SJCRH30 (cell line): ENCODE measurements around the gene RIMBP2. TPM values are rescaled to one million over a fixed set of nuclear protein-coding genes. Genes with fewer than 3 reads are reported as not detected.

ENCODE experiments used
- DNase-seq, 2 experiments: peaks; one replicate each; pipeline ENCODE4 v3.0.0-alpha.2; 2015 to 2020
- H3K27ac ChIP-seq: fragments of 250-450 bp; sonication (Bioruptor Pico); 2 replicates; pipeline ENCODE4 v1.5.1; 2020; ENCODE audit warnings: mild to moderate bottlenecking, moderate library complexity
- H3K27me3 ChIP-seq: fragments of 250-450 bp; sonication (Bioruptor Pico); 2 replicates; pipeline ENCODE4 v1.5.1; 2020; ENCODE audit warnings: mild to moderate bottlenecking, moderate library complexity
- H3K36me3 ChIP-seq: fragments of 250-450 bp; sonication (Bioruptor Pico); 2 replicates; pipeline ENCODE4 v1.5.1; 2020; ENCODE audit warnings: mild to moderate bottlenecking, moderate library complexity
- H3K4me1 ChIP-seq: fragments of 250-450 bp; sonication (Bioruptor Pico); 2 replicates; pipeline ENCODE4 v1.5.1; 2020; ENCODE audit warnings: mild to moderate bottlenecking, moderate library complexity
- H3K4me3 ChIP-seq: fragments of 250-450 bp; sonication (Bioruptor Pico); 2 replicates; pipeline ENCODE4 v1.5.1; 2020; ENCODE audit warnings: mild to moderate bottlenecking, moderate library complexity
- H3K9me3 ChIP-seq: fragments of 250-450 bp; sonication (Bioruptor Pico); replicated peaks from 2 replicates; pipeline ENCODE4 v1.5.1; 2020; ENCODE audit warnings: mild to moderate bottlenecking, moderate library complexity
- total RNA-seq: library from RNA; depleted of rRNA; stranded (reverse); fragments of >200 nt; shearing (Covaris generic); gene quantifications from 2 replicates; pipeline ENCODE4 v1.2.3, GENCODE V29; 2014

The RIMBP2 gene
- total RNA-seq, 1 experiment from 2014 or later = not detected

DNA sequence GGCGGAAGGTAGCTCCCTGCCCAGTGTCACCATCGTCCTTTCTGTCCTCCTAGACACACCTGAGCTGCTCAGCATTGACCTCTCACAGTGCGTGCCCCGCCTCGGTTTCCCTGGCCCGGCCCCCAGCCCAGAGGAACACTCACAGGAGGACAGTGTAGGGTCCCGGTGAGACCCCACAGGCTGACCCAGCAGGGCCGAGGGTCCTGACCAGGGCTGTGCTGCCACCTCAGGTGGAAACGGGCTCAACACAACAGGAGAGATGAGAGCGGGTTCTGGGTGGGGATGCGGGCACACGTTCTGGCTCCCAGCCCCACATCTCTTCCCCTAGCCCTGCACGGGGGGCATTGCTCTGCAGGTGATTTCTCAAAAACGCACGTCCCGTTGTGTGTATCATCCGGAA, 280.3 kb downstream of the RIMBP2 start:
- Histone ChIP-seq H3K36me3 (no peaks in the 10 kb centered on the region), H3K9me3 (no peaks in the 10 kb centered on the region), H3K4me3 (no peak overlapping the region), H3K27me3 (no peaks in the 10 kb centered on the region), H3K27ac (no peak overlapping the region), H3K4me1 (no peaks in the 10 kb centered on the region)
- DNase-seq = no peak

DNA sequence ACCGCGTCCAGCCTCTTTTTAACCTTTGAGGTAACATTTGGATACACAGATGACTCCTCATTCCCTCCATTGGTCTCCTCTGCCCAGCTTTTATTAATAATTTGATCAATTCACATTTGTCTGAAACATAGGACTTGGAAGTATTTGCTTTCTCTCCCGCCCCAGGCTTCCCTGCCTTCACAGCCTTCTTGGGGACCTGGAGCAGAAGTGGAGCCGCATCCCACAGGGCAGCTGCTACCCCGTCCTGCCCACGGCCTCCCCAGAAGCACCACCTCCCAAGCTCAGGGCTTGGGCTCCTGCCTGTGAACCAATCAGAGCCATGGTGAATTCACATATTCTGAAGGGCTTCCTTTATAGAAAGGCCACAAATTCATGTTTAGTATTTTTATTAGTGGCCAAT, 280.8 kb downstream of the RIMBP2 start:
- Histone ChIP-seq H3K9me3 (no peaks in the 10 kb centered on the region), H3K4me3 (no peak overlapping the region), H3K36me3 (no peaks in the 10 kb centered on the region), H3K4me1 (no peaks in the 10 kb centered on the region), H3K27me3 (no peaks in the 10 kb centered on the region), H3K27ac (no peak overlapping the region)
- no peak for DNase-seq

DNA sequence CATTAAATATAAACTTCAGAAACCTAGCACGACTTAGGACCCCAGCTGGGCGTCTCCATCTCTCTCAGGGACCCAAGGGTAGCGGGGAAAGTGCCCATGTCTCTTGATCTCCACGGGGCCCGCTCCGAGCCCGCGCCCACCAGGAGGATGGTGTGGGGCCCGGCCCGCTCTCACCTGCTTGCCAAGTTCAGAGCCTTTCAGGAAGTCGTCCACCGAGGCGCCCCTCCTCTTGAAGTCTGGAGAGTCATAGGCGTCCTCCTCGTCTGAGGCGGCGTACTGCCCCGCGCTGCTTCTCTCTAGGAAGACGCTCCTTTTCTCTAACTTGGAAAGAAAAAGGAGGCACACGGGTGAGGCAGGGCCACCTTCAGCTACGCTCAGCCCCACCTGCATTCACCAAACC, 281.5 kb downstream of the RIMBP2 start:
- DNase-seq = no peak
- no peak overlapping the region for H3K4me3 ChIP-seq
- no peaks in the 10 kb centered on the region for H3K9me3 ChIP-seq
- H3K27ac ChIP-seq = no peak overlapping the region
- H3K27me3 ChIP-seq = no peaks in the 10 kb centered on the region
- no peaks in the 10 kb centered on the region for H3K36me3 ChIP-seq
- no peaks in the 10 kb centered on the region for H3K4me1 ChIP-seq

DNA sequence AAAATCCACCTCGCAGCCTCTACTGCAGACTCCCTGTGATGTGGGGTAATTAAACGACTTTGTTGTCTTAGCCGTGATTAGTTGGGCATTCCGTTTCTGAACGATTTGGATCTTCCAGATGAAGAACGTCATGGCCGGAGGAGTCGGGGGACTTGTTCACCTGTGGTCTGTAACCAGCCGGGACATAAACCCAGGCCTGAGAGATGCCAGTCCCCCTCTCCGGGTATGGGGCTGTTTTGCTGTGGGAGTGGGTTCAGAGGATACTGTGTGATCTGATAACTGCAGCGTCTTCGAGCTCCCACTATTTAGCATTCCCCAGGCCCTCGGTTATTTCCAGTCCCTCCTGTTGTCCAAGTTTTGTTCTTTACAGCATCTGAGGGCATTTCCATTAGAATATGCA, 282.3 kb downstream of the RIMBP2 start:
- H3K4me1 ChIP-seq = no peaks in the 10 kb centered on the region
- H3K36me3 ChIP-seq = no peaks in the 10 kb centered on the region
- H3K27me3 ChIP-seq = no peaks in the 10 kb centered on the region
- H3K27ac ChIP-seq = no peak overlapping the region
- no peak overlapping the region for H3K4me3 ChIP-seq
- DNase-seq = no peak
- no peaks in the 10 kb centered on the region for H3K9me3 ChIP-seq

DNA sequence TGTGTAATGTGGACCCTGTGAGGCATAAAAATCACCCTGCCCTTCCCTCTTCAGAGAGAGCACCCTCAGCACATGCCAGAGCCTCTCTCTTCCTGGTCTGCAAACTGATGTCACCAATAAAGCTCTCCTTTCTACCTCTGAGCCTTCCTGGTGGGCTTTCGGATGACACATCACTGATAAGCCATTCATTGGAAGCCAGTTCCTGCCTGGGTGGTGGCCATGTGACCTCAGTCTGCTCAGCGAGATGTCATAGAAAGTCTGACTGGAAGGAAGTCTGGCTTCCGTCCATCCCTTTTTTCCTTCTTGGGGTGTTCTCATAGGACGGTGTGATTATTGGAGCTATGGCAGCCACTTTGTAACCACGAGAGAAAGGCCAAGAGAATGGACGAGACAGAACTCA, 282.7 kb downstream of the RIMBP2 start:
- Histone ChIP-seq H3K27me3 (no peaks in the 10 kb centered on the region), H3K9me3 (no peaks in the 10 kb centered on the region), H3K4me3 (no peak overlapping the region), H3K4me1 (no peaks in the 10 kb centered on the region), H3K27ac (no peak overlapping the region), H3K36me3 (no peaks in the 10 kb centered on the region)
- no peak for DNase-seq

DNA sequence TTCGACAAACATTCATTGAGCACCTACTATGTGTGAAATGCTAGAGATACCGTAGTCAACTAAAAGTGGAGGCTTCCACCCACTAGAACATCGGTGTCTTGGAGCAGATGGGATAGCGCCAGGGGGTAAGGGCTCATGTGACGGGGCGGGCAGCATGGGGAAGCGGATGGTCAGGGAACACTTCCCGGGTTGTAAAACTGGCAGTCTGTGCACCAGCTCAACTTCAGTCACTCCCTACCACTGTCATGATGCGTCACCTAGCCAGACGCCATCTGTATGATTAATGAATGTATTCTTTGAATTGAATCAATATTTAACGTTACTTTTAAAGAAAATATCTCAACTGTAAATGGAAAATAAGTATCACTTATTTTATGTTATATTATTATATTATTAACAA, 284.9 kb downstream of the RIMBP2 start:
- no peaks in the 10 kb centered on the region for H3K9me3 ChIP-seq
- H3K36me3 ChIP-seq = no peaks in the 10 kb centered on the region
- no peak overlapping the region for H3K4me3 ChIP-seq
- H3K4me1 ChIP-seq = no peaks in the 10 kb centered on the region
- H3K27ac ChIP-seq = no peak overlapping the region
- no peaks in the 10 kb centered on the region for H3K27me3 ChIP-seq
- no peak for DNase-seq

DNA sequence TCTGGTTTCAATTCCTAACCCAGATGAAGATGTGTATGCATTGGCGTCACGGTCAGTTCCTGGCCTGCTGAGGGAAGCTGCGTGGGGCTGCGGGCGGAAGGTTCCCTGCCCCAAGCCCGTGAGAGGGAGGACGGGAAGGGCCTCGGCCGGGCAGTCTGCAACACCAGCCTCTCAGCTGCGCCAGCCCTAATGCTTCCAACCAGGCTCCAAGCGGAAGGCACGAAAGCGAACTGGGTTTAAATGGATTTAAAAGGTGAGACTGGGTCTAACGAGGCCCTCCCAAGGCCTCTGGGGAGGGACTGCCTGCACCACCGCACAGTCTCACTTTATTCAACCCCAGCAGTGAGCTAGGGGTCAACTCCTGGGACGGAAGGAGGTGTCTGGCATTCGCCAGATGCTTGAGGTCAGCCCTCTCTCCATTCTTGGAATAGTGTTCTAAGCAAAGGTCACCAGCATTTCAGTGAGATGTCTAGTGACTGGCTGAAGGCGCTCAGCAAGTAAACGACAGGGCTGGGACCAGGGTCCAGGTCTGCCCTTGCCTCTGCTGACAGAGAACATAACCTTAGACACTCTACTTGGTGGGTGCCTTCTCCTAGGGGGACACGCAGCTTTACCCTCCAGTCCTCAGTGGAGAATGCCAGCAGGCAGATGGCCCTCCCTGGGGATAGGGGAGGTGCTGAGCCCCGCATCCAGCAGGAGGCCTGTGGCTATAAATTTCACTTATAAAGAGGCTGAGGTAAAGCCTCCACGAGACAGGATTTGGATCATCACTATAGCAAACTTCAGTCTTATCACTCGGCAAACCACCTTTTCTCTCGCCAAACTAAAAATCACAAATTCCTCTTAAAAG, 286.2 kb downstream of the RIMBP2 start:
- no peaks in the 10 kb centered on the region for H3K9me3 ChIP-seq
- no peaks in the 10 kb centered on the region for H3K4me1 ChIP-seq
- no peaks in the 10 kb centered on the region for H3K27me3 ChIP-seq
- H3K4me3 ChIP-seq = no peak overlapping the region
- no peaks in the 10 kb centered on the region for H3K36me3 ChIP-seq
- H3K27ac ChIP-seq = no peak overlapping the region
- DNase-seq = no peak

DNA sequence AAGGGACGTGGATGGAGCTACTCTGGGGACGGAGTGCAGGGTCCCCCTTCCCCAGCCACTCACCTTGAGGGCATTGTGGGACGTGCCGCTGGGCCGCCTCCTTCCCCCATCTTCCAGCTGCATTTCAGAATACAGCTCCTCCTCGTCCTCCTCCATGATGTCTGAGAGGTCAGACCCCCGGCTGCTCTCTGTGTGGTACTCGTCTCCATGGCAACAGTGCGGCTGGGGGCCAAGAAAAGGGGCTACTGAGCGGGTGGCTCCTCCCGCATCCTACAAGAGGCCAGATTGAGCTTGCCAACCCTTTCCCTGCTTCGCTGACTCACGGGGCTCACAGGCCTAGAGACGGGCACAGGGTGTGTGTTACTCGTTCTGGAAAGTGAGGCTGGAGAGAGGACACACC, 288.0 kb downstream of the RIMBP2 start:
- Histone ChIP-seq H3K27me3 (no peaks in the 10 kb centered on the region), H3K4me3 (no peak overlapping the region), H3K4me1 (no peaks in the 10 kb centered on the region), H3K9me3 (no peaks in the 10 kb centered on the region), H3K36me3 (no peaks in the 10 kb centered on the region), H3K27ac (no peak overlapping the region)
- DNase-seq = no peak

DNA sequence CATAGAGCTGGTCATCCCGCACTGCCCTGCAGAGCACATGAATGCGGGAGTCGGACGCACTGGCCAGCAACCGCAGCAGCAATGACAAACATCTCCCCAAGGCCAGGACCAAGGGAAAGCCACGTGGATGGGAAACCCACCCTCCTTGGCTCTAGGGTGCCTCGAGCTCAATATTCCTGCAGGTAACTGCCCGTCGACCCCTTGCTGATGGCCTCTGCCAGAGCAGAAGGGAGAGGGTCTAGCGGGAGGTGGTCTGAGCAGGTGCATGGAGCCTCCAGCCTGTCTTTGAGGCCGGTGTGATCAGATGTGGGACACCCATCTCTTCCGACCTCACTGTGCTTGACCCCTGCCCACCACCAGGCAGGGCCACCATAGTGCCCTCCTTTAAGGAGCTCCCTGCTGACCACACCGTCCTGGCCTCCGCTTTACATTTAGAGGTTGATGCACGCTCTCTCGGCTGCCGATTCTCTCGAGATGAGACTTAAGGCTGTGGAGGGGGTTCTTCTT, 288.7 kb downstream of the RIMBP2 start:
- no peaks in the 10 kb centered on the region for H3K9me3 ChIP-seq
- H3K4me3 ChIP-seq = no peak overlapping the region
- no peak overlapping the region for H3K27ac ChIP-seq
- DNase-seq = no peak
- H3K36me3 ChIP-seq = no peaks in the 10 kb centered on the region
- H3K4me1 ChIP-seq = no peaks in the 10 kb centered on the region
- H3K27me3 ChIP-seq = no peaks in the 10 kb centered on the region

DNA sequence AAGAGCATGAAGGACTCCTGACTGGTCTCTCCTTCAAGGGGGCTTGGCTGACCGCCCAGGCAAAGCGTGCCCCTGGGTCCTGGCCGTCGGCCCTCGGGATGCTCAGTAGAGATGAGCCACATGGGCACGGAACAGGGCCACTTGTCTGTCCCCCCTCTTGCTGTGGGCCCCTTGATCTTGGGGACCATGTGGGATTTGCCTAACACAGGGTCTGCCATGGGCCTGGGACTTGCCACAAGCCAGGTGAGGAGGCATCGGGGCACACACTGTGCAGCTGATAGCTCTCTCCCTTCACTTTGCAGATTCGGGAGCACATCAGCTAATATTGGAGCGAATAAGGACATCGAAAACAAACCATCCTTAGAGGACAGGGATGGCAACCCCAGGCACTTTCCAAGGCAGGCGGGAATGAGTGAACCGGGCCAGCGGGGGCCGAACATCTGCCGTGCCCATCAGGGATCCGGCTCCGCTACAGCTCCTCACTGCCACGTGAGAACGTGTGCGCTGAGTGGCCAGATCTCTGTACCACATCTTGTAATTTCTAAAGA, 290.3 kb downstream of the RIMBP2 start:
- Histone ChIP-seq H3K4me3 (no peak overlapping the region), H3K4me1 (no peaks in the 10 kb centered on the region), H3K36me3 (no peaks in the 10 kb centered on the region), H3K27ac (no peak overlapping the region), H3K9me3 (no peaks in the 10 kb centered on the region), H3K27me3 (peaks cover 4% of the 10 kb centered on the region; the same call in 1 of the 2 replicates)
- DNase-seq = no peak

DNA sequence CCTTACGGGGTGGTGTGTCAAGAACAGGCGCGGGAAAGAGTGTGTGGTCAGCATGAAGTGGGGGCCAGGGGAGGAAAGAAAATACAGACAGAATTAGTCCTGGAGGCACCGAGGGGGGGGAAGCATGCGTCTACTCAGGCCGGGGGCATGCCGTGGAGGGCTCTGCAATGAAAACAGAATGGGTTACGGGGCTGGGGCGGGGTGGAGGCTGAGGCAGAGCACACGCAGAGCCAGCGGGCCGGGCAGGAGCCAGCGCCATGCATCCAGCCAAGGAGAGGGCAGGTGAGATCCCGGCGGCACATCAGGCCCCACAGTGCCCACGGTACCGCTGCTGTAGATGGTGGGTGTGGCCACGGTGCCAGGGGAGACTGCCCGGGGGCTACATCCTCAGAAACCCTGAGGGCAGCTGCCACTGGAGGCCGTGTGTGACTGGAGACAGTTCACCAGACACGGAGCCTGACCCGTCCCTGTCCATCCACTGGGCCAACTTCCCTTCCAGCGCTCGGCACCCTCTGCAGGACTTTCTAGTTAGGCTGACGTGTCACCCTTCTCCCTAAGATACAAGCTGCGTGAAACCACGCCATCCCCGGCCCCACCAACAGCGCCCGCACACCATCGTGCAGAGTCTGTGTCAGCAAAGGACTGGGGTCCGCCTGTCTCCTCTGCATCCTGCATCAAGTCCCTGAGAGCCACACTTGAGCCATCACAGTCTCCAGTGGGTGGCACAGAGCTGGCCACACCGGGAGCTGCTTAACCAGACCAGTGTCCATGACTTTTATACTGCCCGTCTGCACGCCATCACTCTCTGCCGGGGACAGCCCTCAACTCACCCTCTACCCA, 291.0 kb downstream of the RIMBP2 start:
- no peaks in the 10 kb centered on the region for H3K4me1 ChIP-seq
- DNase-seq = no peak
- no peaks in the 10 kb centered on the region for H3K9me3 ChIP-seq
- H3K4me3 ChIP-seq = no peak overlapping the region
- no peak overlapping the region for H3K27ac ChIP-seq
- H3K36me3 ChIP-seq = no peaks in the 10 kb centered on the region
- peaks cover 6% of the 10 kb centered on the region; the same call in 1 of the 2 replicates for H3K27me3 ChIP-seq

DNA sequence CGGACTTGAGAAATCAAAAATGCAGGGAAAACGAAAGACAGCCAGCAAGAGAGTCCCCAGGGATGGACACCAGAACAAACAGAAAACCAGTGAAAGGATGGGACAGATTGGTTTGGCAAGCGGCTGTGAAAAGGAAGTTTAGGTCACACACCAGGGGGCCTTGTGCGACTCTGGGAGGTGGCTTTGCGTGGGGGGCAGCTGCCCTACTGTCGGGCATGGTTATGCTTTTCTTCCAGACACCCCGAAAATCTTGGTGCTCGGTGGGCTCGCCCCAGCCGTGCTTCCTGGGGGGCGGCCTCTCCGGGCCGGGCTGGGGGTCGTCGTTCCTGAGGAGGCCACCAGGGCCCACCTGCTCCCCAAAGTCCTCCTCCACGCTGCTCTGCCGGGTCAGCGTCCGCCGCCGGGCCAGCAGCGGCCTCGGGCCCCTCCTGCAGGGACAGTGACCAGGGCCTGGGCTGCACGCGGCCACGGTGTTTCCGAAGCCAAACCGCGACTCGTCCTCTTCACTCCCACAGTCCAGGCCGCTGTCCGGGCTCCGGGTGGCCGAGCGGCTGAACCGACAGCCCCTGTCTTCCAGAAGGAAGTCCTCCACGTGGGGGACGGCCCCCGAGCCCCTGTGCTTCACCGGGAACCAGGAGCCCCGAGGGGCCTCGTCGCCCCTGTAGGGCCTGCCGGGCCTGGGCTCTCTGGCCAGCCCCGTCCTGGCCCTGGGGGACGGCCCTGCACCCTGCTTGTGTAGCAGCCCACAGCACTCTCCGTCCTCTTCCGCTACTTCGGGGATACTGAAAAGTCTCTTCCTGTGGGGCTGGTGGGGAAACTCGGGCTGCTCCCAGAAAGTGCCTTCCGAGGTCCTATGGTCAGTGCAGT, 291.9 kb downstream of the RIMBP2 start:
- Histone ChIP-seq H3K9me3 (no peaks in the 10 kb centered on the region), H3K4me1 (no peaks in the 10 kb centered on the region), H3K27ac (no peak overlapping the region), H3K36me3 (no peaks in the 10 kb centered on the region), H3K27me3 (peaks cover 6% of the 10 kb centered on the region; the same call in 1 of the 2 replicates), H3K4me3 (no peak overlapping the region)
- no peak for DNase-seq

DNA sequence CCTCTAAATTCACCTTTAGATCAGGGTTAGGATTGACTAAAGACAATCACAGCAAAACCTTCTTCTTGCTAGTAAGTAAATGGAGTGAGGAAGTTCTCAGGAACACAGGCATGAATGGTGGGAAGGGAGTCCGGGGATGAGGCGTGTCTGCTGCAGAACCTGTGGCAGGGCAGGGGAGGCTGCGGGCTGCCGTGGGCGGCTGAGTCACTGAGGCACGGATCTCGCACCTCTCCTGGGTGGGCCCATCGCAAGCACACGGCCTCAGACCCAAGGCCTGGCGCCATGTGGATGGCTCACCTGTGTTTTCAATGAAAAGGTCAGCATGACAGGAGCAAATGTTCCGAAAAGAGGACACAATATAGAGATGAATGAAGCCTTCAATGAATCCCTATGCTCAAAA, 293.0 kb downstream of the RIMBP2 start:
- DNase-seq = no peak
- H3K27me3 ChIP-seq = peaks cover 6% of the 10 kb centered on the region; the same call in 1 of the 2 replicates
- H3K9me3 ChIP-seq = no peaks in the 10 kb centered on the region

DNA sequence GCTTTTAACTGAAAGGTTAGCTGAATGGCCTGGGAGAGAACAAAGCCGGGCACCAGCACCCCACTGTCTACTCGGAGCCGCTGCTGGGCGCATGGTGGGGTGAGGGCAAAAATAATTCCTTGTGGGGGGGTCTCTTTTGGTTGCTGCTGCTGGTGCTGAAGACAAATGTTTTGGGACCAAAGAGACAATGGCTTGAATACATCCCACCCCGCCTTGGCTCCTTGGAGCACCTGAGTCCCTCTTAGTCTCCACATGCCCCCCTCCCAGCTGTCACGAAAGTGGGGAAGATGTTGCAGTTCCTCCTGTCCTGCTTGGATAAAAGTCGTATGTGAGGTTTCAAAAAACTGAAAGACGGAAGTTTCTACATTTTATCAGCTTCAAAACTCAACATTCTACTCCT, 293.4 kb downstream of the RIMBP2 start:
- Histone ChIP-seq H3K27me3 (peaks cover 6% of the 10 kb centered on the region; the same call in 1 of the 2 replicates), H3K4me1 (0 out of 2 replicates have a peak, but pooled peaks cover 5% of the 10 kb centered on the region), H3K36me3 (no peaks in the 10 kb centered on the region), H3K27ac (no peak overlapping the region), H3K9me3 (no peaks in the 10 kb centered on the region), H3K4me3 (no peak overlapping the region)
- no peak for DNase-seq

More for the DNA sequence above, 293.0 kb downstream of the RIMBP2 start:
- H3K4me3 ChIP-seq = no peak overlapping the region
- H3K27ac ChIP-seq = no peak overlapping the region
- H3K36me3 ChIP-seq = no peaks in the 10 kb centered on the region
- H3K4me1 ChIP-seq = 0 out of 2 replicates have a peak, but pooled peaks cover 2% of the 10 kb centered on the region
